Panc1 (cell line): Measurements from ENCODE around the gene SLC6A19. TPM values are rescaled to one million over a fixed set of nuclear protein-coding genes. Genes with fewer than 3 reads are reported as not detected.

Experiments used
- ATAC-seq: fragments of 200-7000 bp; cut with Tn5 transposase; 2 replicates; pipeline ENCODE4 v1.9.1; 2020; ENCODE audit warnings: mild to moderate bottlenecking, moderate library complexity
- BruUV-seq: library from RNA; stranded (reverse); fragments of 400-500 nt; replicated peaks from 2 replicates; lab custom pipeline; 2021; lab: Mats Ljungman, UMichigan
- CTCF ChIA-PET: fragments of 300-600 bp; sonication (Branson Sonifier 250); formaldehyde crosslinking; loops from one replicate; lab custom pipeline; 2022; ENCODE audit warnings: antibody characterized with exemption; lab: Charles Lee
- POLR2A ChIA-PET: fragments of 300-600 bp; sonication (Branson Sonifier 250); formaldehyde crosslinking; loops from one replicate; lab custom pipeline; 2022; ENCODE audit warnings: antibody characterized with exemption; lab: Charles Lee
- DNase-seq: peaks from one replicate; pipeline ENCODE4 v3.0.0-alpha.2; 2010; ENCODE audit warnings: low read depth, low spot score
- H3K27ac ChIP-seq: 2 replicates; pipeline ENCODE4 v1.5.1; 2011; ENCODE audit warnings: mild to moderate bottlenecking, low read length, inconsistent platforms
- H3K27me3 ChIP-seq: fragments of 200-500 bp; sonication (Bioruptor generic); 2 replicates; pipeline ENCODE4 v1.6.0; 2014; ENCODE audit warnings: low read length, inconsistent platforms; ENCODE audit not compliant: control insufficient read depth, insufficient read depth
- H3K36me3 ChIP-seq: fragments of 200-500 bp; sonication (Bioruptor generic); 2 replicates; pipeline ENCODE4 v1.5.1; 2014; ENCODE audit warnings: inconsistent platforms, mild to moderate bottlenecking, low read length, moderate library complexity; ENCODE audit not compliant: control insufficient read depth, insufficient read depth
- H3K4me1 ChIP-seq: 2 replicates; pipeline ENCODE4 v1.5.1; 2011; ENCODE audit warnings: inconsistent platforms, mild to moderate bottlenecking, low read length, moderate library complexity; ENCODE audit not compliant: control insufficient read depth, insufficient read depth
- H3K4me3 ChIP-seq, 2 experiments: 2 replicates each; pipeline ENCODE4 v1.5.1; 2011 to 2012; ENCODE audit warnings: low read depth in 2 of 2, low read length in 2 of 2, mild to moderate bottlenecking in 2 of 2, inconsistent platforms in 1 of 2, moderate library complexity in 1 of 2
- H3K9me3 ChIP-seq: fragments of 200-500 bp; sonication (Bioruptor generic); 2 replicates; pipeline ENCODE4 v1.5.1; 2014; ENCODE audit warnings: low read depth, mild to moderate bottlenecking, inconsistent platforms, low read length, moderate library complexity; ENCODE audit not compliant: control insufficient read depth, insufficient read depth
- CTCF ChIP-seq: fragments of 450-650 bp; IDR thresholded peaks from 2 replicates; pipeline ENCODE4 v1.5.1; 2017; ENCODE audit warnings: mild to moderate bottlenecking
- POLR2AphosphoS5 ChIP-seq: IDR thresholded peaks from 2 replicates; pipeline ENCODE4 v1.6.1; 2012; ENCODE audit warnings: mild to moderate bottlenecking, low read depth, low read length, moderate library complexity
- REST ChIP-seq, 2 experiments: IDR thresholded peaks; 2 replicates each; pipeline ENCODE4 v1.6.1; 2011 to 2012; ENCODE audit warnings: low read depth in 2 of 2, control low read depth in 1 of 2, low read length in 1 of 2, mild to moderate bottlenecking in 1 of 2, moderate library complexity in 1 of 2; ENCODE audit not compliant: insufficient read depth in 1 of 2
- SIN3A ChIP-seq: IDR thresholded peaks from 2 replicates; pipeline ENCODE4 v1.6.1; 2012; ENCODE audit warnings: low read depth, mild to moderate bottlenecking, low read length, moderate library complexity, borderline replicate concordance; ENCODE audit not compliant: insufficient read depth
- TCF7L2 ChIP-seq: IDR thresholded peaks from 2 replicates; pipeline ENCODE4 v1.6.1; 2011; ENCODE audit warnings: mild to moderate bottlenecking, low read depth, low read length, inconsistent platforms
- in situ Hi-C: cut with HindIII; loops from 2 replicates; pipeline ENCODE4 v1.10.0; 2016; ENCODE audit warnings: low sequenced_read_pairs, low pct_unique_long_range_greater_than_20kb
- intact Hi-C: fragments of 100-400 bp; cut with micrococcal nuclease; formaldehyde crosslinking; loops from one replicate; pipeline ENCODE4 v1.10.0; 2022; ENCODE audit not compliant: unreplicated experiment
- total RNA-seq: library from RNA; stranded (reverse); gene quantifications from one replicate; pipeline ENCODE4 v1.2.1, GENCODE V29; 2021; ENCODE audit not compliant: unreplicated experiment

The SLC6A19 gene
- total RNA-seq, 1 experiment from 2014 or later = 0.23 TPM

DNA sequence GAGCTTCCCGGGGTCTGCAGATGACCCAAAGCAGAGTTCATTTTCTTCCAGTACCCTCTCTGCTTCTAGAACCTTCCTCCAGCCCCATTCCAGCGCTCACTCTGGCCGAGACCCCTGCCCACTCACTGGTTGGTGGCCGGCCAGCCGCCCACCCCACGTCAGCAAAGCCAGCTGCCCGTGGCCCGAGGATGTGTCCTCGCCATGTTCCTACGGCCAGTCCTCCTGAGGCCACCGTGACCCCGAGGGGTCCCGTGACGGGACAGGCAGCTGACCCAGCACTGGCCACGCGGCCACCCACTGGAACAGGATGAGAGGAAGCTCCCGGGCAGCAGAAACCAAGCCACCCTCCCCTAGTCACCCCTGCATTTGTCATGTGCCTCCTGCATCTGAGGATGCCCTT is 39.1 kb upstream of the SLC6A19 start:
- intact Hi-C loops (loop anchor here (10.0 kb wide), 1 partner anchor 83 kb away; no protein-coding TSS in a partner anchor), in situ Hi-C loops (no loop called here)
- DNase-seq (no peak), ATAC-seq (no peak)
- H3K27ac ChIP-seq = peak overlapping the region; percentile 89
- CTCF ChIA-PET = no interaction called here
- H3K27me3 ChIP-seq = no peaks in the 10 kb centered on the region
- H3K36me3 ChIP-seq = no peaks in the 10 kb centered on the region
- H3K9me3 ChIP-seq = no peaks in the 10 kb centered on the region
- no peak overlapping the region for H3K4me3 ChIP-seq
- H3K4me1 ChIP-seq = peaks cover 54% of the 10 kb centered on the region
- TF ChIP-seq POLR2AphosphoS5 (no peak), SIN3A (no peak), TCF7L2 (no peak), REST (IDR thresholded peaks at IDR 0.05; ENCODE audit: insufficient read depth in 1 of 2, low read depth in 2 of 2, low read length in 1 of 2) (no peak), CTCF (no peak)
- BruUV-seq = no TSS peak
- POLR2A ChIA-PET = interaction anchor here (0.6 kb wide), 1 partner anchor 56 kb away, joined by 9 read pairs; no protein-coding TSS in a partner anchor

DNA sequence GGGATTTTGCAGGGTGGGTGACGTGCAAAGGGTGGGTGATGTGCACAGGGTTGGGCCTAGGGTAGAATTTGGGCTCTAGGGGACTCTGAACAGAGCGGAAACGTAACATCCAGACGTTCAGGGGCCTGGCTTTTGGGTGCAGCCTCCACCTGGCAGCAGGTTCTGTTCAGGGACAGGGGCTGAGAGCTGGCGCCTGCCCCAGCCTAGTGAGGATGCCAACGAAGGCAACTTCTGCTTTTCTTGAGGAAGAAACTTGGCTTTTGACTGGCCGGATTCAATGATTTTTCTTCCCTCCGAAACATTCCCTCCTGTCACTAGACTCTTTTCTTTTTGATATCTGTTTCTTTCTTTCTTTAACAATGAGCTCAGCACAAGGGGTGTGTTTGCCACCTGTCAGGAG is 38.6 kb upstream of the SLC6A19 start:
- Histone ChIP-seq H3K36me3 (no peaks in the 10 kb centered on the region), H3K4me3 (no peak overlapping the region), H3K27me3 (no peaks in the 10 kb centered on the region), H3K4me1 (peaks cover 58% of the 10 kb centered on the region), H3K27ac (peak overlapping the region; percentile 89), H3K9me3 (no peaks in the 10 kb centered on the region)
- BruUV-seq = no TSS peak
- no peak for DNase-seq
- intact Hi-C loops (loop anchor here (10.0 kb wide), 1 partner anchor 82 kb away; no protein-coding TSS in a partner anchor), in situ Hi-C loops (no loop called here)
- no peak for ATAC-seq
- TF ChIP-seq CTCF (no peak), POLR2AphosphoS5 (no peak), SIN3A (no peak), TCF7L2 (no peak), REST (IDR thresholded peaks at IDR 0.05; ENCODE audit: insufficient read depth in 1 of 2, low read depth in 2 of 2, low read length in 1 of 2) (no peak)
- POLR2A ChIA-PET = no interaction called here
- CTCF ChIA-PET = interaction anchor here (0.7 kb wide), 1 partner anchor 29 kb away, joined by 3 read pairs; no protein-coding TSS in a partner anchor
